Measurements from ENCODE around the gene KIAA1549.
"Not testable (repeated sequence)": the region's sequence is repeated elsewhere in the genome, so short reads cannot be mapped to it uniquely, and the experiment has no call there.

Gene KIAA1549

GRCh38 chr7:138798836-138799235 is 182.4 kb downstream of the KIAA1549 start:
- DNase-seq = no peak

- DNase-seq = no peak
Measured at GRCh38 chr7:138797715-138798320, 183.4 kb downstream of the KIAA1549 start, which contains the start of the genes ATP6V0A4 and TMEM213. ATP6V0A4 (minus strand) TSS chr7:138798196; CDS start chr7:138771247, 26,949 bp downstream. TMEM213 (plus strand) TSS chr7:138797994; CDS start chr7:138798105, 111 bp downstream.

GRCh38 chr7:138797046-138797445 is 184.1 kb downstream of the KIAA1549 start:
- DNase-seq = not testable (repeated sequence)

GRCh38 chr7:138796038-138796615 is 185.1 kb downstream of the KIAA1549 start:
- DNase-seq = no peak

- no peak for DNase-seq
Measured at GRCh38 chr7:138785587-138786437, 195.4 kb downstream of the KIAA1549 start.

- DNase-seq = no peak
Measured at GRCh38 chr7:138784692-138785091, 196.5 kb downstream of the KIAA1549 start.

Measured in bone marrow (tissue), 2 donors.